Spinal cord (tissue), 4 donors: Measurements from ENCODE around the gene SRD5A1. TPM values are rescaled to one million over a fixed set of nuclear protein-coding genes. Genes with fewer than 3 reads are reported as not detected.

Source experiments
- polyA plus RNA-seq, 2 donors: library from polyadenylated mRNA; unstranded; fragments of 120-200 nt; gene quantifications; one replicate each; pipeline ENCODE4 v1.2.1, GENCODE V29; 2013; ENCODE audit not compliant: insufficient read length in 2 of 2
- total RNA-seq, 2 donors: library from RNA; depleted of rRNA in 1 of 2; stranded (reverse); fragments of 120-200 nt in 1 of 2; fragments of >200 nt in 1 of 2; gene quantifications; one replicate each; pipeline versions ENCODE4 v1.2.3 to v1.2.4, GENCODE V29; 2013 to 2014

Gene SRD5A1
- total and polyA plus RNA-seq, 4 donors = 14.3 to 58.2 (median 50.4) TPM

Other genes starting within 250 kb of the SRD5A1 start
- 10 to 100 TPM in 1 of 2 donors, 1 to 10 TPM in 1; 9.3 to 32.5 TPM for gene UBE2QL1, start 184.6 kb upstream of the SRD5A1 start, total RNA-seq
- gene UBE2QL1, start 184.6 kb upstream of the SRD5A1 start, polyA plus RNA-seq = 10 to 100 TPM; 52.1 to 60.1 TPM
- gene NSUN2, start 396 bp upstream of the SRD5A1 start, total RNA-seq = 10 to 100 TPM; 32.5 to 44.6 TPM
- gene NSUN2, start 396 bp upstream of the SRD5A1 start, polyA plus RNA-seq = 10 to 100 TPM; 36.2 to 45.5 TPM
- 10 to 100 TPM; 14.1 to 18.6 TPM for gene TENT4A, start 80.0 kb downstream of the SRD5A1 start, total RNA-seq
- 10 to 100 TPM; 26.9 to 29.8 TPM for gene TENT4A, start 80.0 kb downstream of the SRD5A1 start, polyA plus RNA-seq